NCI-H82 treated with DMSO at 0.1 percent for 48 hours (cell line): ENCODE measurements around the gene CHD8.
A peak's percentile ranks its signal among the peaks of the same experiment; 100 is the strongest.
"Not testable (repeated sequence)": the region's sequence is repeated elsewhere in the genome, so short reads cannot be mapped to it uniquely, and the experiment has no call there.

Experiments used
- DNase-seq: peaks from one replicate; lab custom pipeline; 2025; ENCODE audit not compliant: unreplicated experiment; lab: John Stamatoyannopoulos, UW

The CHD8 gene

DNA sequence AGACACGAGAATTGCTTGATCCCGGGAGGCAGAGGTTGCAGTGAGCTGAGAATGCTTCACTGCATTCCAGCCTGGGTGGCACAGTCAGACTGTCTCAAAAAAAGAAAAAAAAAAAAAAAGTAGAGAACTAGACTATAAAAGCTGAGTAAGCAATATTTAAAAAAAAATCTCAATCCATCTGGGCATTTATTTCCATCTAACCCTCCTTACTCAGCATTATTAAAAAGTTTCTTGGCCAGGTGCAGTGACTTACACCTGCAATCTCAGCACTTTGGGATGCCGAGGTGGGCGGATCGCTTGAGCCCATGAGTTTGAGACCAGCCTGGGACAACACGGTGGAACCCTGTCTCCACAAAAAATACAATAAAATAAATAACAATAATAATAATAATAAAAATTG is 76.6 kb downstream of the CHD8 start:
- DNase-seq, result no peak

DNA sequence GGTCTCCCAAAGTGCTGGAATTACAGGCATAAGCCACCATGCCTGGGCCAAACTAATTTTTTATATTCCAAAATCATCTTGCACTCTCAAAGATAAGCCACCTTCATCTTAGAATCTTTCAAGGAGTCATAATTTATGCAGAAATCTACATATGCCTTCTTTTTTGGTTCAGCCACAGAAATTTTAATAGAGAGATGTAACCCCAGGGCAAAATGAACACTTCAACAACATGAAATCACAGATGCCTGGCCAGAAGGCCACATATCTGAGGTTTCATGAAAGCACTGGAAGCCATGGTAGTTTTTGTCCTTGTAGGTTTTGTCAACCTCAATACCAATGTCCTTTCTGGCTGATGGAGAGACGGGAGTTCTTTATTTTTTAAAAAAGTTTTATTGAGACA is 81.9 kb downstream of the CHD8 start:
- DNase-seq, result no peak

DNA sequence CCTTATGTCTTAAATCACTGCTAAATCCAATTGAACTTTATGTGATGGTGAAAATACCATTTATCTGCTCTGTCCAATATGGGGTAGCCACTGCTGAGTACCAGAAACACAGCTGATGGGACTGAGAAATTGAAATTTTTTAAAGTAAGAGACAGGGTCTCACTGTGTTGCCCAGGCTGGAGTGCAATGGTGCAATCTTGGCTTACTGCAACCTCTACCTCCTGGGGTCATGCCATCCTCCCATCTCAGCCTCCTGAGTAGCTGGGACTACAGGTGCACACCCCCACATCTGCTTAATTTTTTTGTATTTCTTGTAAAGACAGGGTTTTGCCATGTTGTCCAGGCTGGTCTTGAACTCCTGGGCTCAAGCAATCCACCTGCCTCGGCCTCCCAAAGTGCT is 83.1 kb downstream of the CHD8 start:
- not testable (repeated sequence) for DNase-seq

DNA sequence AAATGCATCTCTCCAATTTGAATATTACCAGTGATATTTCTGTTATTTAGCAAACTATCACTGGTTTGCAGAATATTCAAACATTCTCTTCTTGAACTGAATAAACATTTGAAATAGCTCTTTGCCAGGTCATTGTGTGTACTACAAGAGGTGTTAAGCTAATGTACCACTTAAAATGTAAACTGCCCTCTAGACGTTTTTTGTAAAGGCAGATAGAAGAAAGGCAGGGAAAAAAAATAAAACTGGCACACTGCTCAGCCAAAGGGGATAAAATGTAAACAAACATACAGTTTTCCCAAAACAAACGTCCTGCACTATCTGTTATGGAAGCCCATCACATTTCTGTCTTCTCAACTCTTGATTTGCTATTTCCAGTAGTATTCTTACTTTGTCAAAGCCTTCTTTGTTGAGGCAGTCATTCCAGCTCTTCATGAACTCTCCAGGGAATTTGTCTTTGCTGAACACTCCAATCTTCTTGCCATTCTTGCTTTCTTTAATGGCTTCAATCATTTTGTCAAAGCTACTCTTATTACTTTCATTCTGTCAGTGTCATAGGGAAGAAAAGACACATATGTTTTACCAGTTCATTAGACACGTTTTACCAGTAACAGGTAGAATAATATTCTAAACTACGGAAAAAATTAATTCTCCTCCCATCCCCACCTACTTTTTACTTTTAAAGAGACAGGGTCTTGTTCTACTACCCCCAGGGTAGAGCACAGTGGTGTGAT is 85.8 kb downstream of the CHD8 start:
- DNase-seq, result no peak

DNA sequence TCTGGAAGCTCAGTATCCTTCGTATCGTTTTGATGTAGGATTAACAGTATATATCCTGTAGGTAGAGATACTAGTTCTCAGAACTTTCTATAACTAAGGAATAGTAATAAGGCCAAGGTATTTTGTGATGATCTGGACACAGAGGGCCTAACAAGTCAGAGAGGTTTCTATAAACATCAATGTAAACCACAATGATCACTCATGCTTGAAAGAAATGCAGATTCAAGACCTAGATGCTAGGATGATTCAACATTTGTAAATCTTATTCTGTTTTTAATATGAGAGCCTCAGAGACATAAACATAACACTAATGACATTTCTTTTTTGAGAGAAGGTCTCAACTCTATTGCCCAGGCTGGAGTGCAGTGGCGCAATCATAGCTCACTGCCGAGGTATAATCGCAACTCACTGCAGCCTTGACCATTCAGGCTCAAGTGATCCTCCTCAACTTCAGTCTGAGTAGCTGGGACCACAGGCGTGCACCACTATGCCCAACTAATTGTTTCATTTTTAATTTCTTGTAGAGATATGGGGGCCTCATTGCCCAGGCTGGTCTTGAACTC is 88.3 kb downstream of the CHD8 start:
- DNase-seq, result no peak

DNA sequence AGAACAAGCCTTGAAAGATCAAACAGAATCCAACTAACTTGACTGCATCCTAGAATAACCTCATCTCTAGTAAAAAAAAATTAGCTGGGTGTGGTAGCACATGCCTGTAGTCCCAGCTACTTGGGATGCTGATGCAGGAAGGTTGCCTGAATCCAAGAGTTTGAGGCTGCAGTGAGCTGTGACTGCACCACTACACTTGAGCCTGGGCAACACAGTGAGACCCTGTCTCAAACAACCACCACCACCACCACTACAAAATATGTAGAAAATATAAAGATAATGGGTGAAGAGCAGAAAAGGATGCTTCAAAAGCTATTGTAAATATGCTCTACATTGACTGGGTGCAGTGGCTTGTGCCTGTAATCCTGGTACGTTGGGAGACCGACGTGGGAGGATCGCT is 99.4 kb downstream of the CHD8 start:
- DNase-seq, result no peak

DNA sequence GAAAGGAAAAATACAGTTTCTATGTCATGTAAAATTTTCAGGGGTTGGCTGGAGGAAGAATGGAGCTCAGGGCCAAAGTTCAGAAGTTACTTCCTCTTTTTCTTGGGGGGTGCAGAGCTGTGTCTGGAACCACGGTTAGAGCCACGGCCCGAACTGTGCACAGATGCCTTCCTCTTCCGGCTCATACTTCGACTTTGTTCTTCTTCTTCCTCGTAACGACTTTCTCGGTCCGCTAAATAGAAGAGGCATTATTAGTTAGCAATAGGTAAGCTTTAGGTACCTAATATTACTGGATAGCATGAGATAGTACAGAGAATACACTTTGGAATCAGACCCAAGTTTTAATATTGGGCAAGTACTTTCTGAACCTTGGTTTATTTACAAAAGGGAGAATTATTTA is 103.3 kb downstream of the CHD8 start:
- no peak for DNase-seq

DNA sequence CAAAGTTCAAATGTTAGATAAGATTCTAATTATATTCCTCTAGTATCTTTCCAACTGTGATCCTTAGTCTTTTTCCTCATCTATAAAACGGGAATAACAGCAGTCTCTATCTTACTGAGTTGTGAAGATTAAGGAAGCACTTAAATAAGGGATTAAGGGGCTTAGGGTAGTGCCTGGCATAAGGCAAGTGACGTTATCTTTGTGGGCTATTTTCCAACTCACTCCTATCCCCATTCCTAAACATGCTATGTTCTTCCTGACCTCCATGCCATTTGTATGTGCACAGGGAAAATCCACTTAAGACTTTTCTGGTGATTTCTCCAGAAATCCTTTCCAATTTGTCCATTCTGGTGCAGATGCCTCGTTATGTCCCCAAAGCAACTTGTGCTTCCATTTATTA is 105.4 kb downstream of the CHD8 start:
- DNase-seq, result peak; percentile 88

DNA sequence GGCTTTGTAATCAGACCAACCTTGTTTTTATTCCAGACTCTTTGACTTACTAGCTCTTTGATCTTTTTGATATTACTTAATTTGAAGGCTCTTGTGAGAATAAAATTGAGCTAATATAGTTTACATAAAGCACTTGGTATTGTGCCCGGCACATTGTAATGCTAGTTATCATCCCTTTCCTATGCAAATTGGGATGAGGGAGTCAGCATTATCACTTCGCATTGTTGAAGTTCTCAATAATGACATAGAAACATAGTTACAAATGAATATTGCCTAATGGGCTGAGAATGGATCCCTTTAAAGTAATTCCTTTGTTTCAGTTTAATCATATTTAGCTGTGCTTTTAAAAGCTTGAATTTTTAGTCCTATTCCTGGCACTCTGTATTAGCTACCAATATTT is 108.7 kb downstream of the CHD8 start:
- DNase-seq, result no peak

DNA sequence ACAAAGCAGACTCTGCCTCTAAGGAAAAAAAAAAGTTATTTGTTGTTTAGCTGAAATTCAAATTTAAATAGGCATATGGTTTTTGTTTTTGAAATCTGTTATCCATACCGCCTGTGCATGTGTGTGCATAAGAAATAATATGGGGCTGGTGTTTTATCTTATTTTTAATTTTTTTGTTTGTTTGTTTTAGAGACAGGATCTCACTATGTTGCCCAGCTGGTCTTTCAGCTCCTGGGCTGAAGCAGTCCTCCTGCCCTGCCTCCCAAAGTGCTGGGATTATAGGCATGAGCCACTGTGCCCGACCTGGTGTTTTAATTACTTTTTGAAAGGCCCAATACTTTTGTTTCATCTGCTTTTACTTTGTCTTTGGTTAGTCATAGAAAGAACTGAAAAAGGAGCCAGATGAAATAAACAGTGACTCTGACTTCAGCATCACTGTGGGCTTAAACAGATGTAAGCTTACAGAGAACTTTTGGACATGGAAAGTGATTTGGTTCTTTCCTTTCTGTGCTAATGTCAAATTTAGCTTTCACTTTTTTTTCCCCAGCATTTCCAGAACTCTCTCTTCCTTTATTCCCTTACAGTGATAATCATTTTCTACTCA is 109.3 kb downstream of the CHD8 start:
- DNase-seq, result no peak

DNA sequence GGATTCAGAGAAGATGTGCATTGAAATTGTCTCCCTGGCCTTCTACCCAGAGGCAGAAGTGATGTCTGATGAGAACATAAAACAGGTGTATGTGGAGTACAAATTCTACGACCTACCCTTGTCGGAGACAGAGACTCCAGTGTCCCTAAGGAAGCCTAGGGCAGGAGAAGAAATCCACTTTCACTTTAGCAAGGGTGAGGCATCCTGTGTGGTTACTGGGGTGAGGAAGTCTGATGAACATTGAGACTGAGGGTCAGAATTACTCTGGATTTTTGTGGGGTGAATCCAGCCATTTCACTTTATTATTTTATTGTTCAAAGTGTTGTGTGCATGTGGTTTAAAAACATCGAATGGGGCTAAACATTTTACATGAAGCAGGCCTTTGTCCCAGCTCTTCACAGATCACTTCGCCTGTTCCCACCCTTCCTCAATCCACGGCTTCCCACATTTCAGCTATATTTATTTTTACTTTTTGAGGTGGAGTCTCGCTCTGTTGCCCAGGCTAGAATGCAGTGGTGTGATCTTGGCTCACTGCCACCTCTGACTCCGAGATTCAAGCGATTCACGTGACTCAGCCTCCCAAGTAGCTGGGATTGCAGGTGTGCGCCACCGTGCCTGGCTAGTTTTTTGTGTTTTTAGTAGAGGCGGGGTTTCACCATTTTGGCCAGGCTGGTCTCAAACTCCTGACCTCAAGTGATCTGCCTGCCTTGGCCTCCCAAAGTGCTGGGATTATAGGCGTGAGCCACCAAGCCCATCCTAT is 112.7 kb downstream of the CHD8 start:
- no peak for DNase-seq
